Measurements from ENCODE around the gene ACOT7.

- TF ChIP-seq CTCF (IDR thresholded peaks at IDR 0.05; ENCODE audit: insufficient read depth, low read length) (no peak), REST (IDR thresholded peaks at IDR 0.05; ENCODE audit: insufficient replicate concordance, low read depth) (no peak), SPI1 (IDR thresholded peaks at IDR 0.05; ENCODE audit: borderline replicate concordance, low read depth) (no peak), GABPA (IDR thresholded peaks at IDR 0.05; ENCODE audit: low read depth) (no peak), POLR2AphosphoS5 (IDR thresholded peaks at IDR 0.05; ENCODE audit: low read depth) (no peak)
Observed at GRCh38 chr1:6243053-6243834, 150.3 kb downstream of the ACOT7 start.

Measured in HL-60 (cell line).